Neural crest cell (in vitro differentiated cells): ENCODE results near the gene ADK. TPM values are rescaled to one million over a fixed set of nuclear protein-coding genes. Genes with fewer than 3 reads are reported as not detected.
A peak's percentile ranks its signal among the peaks of the same experiment; 100 is the strongest.

Experiments used
- DNase-seq: peaks from one replicate; pipeline ENCODE4 v3.0.0; 2021; ENCODE audit warnings: low read depth, mixed read lengths, low spot score
- H3K27ac Mint-ChIP-seq: one replicate; pipeline ENCODE4 v1.8.0; 2021; ENCODE audit warnings: mild to moderate bottlenecking, mixed read lengths; ENCODE audit not compliant: unreplicated experiment
- H3K27me3 Mint-ChIP-seq: 2 replicates; pipeline ENCODE4 v1.8.0; 2021; ENCODE audit warnings: low read depth, mild to moderate bottlenecking, mixed read lengths
- H3K36me3 Mint-ChIP-seq: 2 replicates; pipeline ENCODE4 v1.8.0; 2021; ENCODE audit warnings: low read depth, mild to moderate bottlenecking, mixed read lengths
- H3K4me1 Mint-ChIP-seq: 2 replicates; pipeline ENCODE4 v1.8.0; 2021; ENCODE audit warnings: mixed read lengths
- H3K4me3 Mint-ChIP-seq: one replicate; pipeline ENCODE4 v1.8.0; 2021; ENCODE audit warnings: mild to moderate bottlenecking, mixed read lengths
- H3K9me3 Mint-ChIP-seq: 2 replicates; pipeline ENCODE4 v1.8.0; 2021; ENCODE audit warnings: mixed read lengths
- total RNA-seq: library from RNA; stranded (reverse); gene quantifications from 2 replicates; pipeline ENCODE4 v1.2.1, GENCODE V29; 2021
- TF ChIP-seq, protein P1 (sequence below): fragments of 200-600 bp; sonication (generic); conservative IDR thresholded peaks from 2 replicates; pipeline ENCODE4 v1.5.0; 2021; ENCODE audit warnings: antibody characterized with exemption, mild to moderate bottlenecking

The ADK gene
- total RNA-seq, 1 donor from 2014 or later, result 35.6 TPM

DNA sequence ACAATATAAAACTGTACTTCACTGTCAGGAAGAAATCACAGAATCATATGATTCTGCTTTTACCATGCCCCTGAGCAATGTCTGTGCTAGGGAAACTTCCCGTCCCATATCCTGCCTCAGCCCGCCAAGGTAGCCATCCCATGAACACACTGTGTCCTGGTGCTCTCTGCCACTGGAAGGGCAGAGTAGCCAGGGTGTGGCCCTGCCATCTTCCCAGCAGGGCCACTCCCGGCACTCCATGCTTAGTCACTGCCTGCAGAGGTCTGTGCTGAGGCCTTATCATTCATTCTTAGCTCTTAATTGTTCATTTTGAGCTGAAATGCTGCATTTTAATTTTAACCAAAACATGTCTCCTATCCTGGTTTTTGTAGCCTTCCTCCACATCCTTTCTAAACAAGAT is 32.2 kb upstream of the ADK start:
- H3K36me3 Mint-ChIP-seq, result peaks cover 7% of the 10 kb centered on the region
- H3K27me3 Mint-ChIP-seq, result no peaks in the 10 kb centered on the region
- no peak for DNase-seq
- no peak overlapping the region for H3K4me3 Mint-ChIP-seq
- no peak overlapping the region for H3K27ac Mint-ChIP-seq
- H3K9me3 Mint-ChIP-seq, result no peaks in the 10 kb centered on the region
- TF ChIP-seq, protein P1, sequence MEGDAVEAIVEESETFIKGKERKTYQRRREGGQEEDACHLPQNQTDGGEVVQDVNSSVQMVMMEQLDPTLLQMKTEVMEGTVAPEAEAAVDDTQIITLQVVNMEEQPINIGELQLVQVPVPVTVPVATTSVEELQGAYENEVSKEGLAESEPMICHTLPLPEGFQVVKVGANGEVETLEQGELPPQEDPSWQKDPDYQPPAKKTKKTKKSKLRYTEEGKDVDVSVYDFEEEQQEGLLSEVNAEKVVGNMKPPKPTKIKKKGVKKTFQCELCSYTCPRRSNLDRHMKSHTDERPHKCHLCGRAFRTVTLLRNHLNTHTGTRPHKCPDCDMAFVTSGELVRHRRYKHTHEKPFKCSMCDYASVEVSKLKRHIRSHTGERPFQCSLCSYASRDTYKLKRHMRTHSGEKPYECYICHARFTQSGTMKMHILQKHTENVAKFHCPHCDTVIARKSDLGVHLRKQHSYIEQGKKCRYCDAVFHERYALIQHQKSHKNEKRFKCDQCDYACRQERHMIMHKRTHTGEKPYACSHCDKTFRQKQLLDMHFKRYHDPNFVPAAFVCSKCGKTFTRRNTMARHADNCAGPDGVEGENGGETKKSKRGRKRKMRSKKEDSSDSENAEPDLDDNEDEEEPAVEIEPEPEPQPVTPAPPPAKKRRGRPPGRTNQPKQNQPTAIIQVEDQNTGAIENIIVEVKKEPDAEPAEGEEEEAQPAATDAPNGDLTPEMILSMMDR, result no peak
- no peaks in the 10 kb centered on the region for H3K4me1 Mint-ChIP-seq

GRCh38 chr10:74120911-74121310 is 30.1 kb upstream of the ADK start:
- TF ChIP-seq, protein P1, result no peak
- Mint-ChIP-seq H3K36me3 (peaks cover 6% of the 10 kb centered on the region), H3K27ac (no peak overlapping the region)

GRCh38 chr10:74121368-74121767 is 29.7 kb upstream of the ADK start:
- H3K27me3 Mint-ChIP-seq, result no peaks in the 10 kb centered on the region
- H3K4me1 Mint-ChIP-seq, result no peaks in the 10 kb centered on the region
- H3K9me3 Mint-ChIP-seq, result no peaks in the 10 kb centered on the region
- H3K27ac Mint-ChIP-seq, result no peak overlapping the region
- TF ChIP-seq, protein P1, result no peak
- H3K4me3 Mint-ChIP-seq, result no peak overlapping the region
- DNase-seq, result no peak
- peaks cover 9% of the 10 kb centered on the region for H3K36me3 Mint-ChIP-seq

More at GRCh38 chr10:74120911-74121310, 30.1 kb upstream of the ADK start:
- H3K27me3 Mint-ChIP-seq, result no peaks in the 10 kb centered on the region
- no peaks in the 10 kb centered on the region for H3K9me3 Mint-ChIP-seq
- H3K4me3 Mint-ChIP-seq, result no peak overlapping the region
- no peak for DNase-seq
- no peaks in the 10 kb centered on the region for H3K4me1 Mint-ChIP-seq

- H3K36me3 Mint-ChIP-seq, result peaks cover 9% of the 10 kb centered on the region
Measured at GRCh38 chr10:74122060-74122459, 29.0 kb upstream of the ADK start.

DNA sequence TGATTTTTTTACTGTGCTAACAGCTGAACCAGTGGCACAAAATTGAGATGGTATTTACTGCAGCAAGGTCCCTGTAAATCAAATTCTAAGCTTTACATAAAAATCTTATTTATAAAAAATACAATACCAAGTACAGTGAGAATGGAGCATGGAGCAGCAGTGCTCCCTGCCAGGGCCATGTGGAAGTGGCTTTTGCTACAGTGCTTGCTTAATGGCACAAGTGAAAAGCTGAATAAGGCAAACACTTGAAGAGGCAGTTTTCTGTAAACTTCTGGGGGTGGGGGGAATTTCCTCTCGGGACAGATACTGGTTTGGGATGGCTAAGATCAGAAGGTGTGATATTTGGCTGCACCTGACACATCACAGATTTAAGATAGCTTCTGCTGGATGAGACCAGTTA is 27.9 kb upstream of the ADK start:
- TF ChIP-seq, protein P1, result no peak
- H3K27me3 Mint-ChIP-seq, result no peaks in the 10 kb centered on the region
- H3K9me3 Mint-ChIP-seq, result no peaks in the 10 kb centered on the region
- H3K4me1 Mint-ChIP-seq, result no peaks in the 10 kb centered on the region
- peaks cover 9% of the 10 kb centered on the region for H3K36me3 Mint-ChIP-seq
- H3K27ac Mint-ChIP-seq, result no peak overlapping the region
- no peak overlapping the region for H3K4me3 Mint-ChIP-seq
- DNase-seq, result no peak

More at GRCh38 chr10:74122060-74122459, 29.0 kb upstream of the ADK start:
- Mint-ChIP-seq H3K9me3 (no peaks in the 10 kb centered on the region), H3K27ac (peak overlapping the region; percentile 82), H3K4me3 (no peak overlapping the region), H3K4me1 (no peaks in the 10 kb centered on the region), H3K27me3 (no peaks in the 10 kb centered on the region)
- no peak for DNase-seq
- TF ChIP-seq, protein P1, result no peak
